Activated CD8-positive, alpha-beta memory T cell treated with anti-CD3 and anti-CD28 coated beads, Interleukin-2, amount 10 ng/mL, durations not matched to agents 7 days and 5 days (primary cell): ENCODE measurements around the gene DGKH. TPM values are rescaled to one million over a fixed set of nuclear protein-coding genes. Genes with fewer than 3 reads are reported as not detected.
A peak's percentile ranks its signal among the peaks of the same experiment; 100 is the strongest.
"Not testable (repeated sequence)": the region's sequence is repeated elsewhere in the genome, so short reads cannot be mapped to it uniquely, and the experiment has no call there.

Experiments used
- ATAC-seq: fragments of 150-1000 bp; cut with Tn5 transposase; one replicate; pipeline ENCODE4 v1.10.0; 2021; ENCODE audit warnings: moderate library complexity
- CTCF ChIA-PET: fragments of 350-600 bp; sonication (Branson Sonifier 250); formaldehyde crosslinking; loops from one replicate; lab custom pipeline; 2021; ENCODE audit warnings: antibody characterized with exemption; lab: Charles Lee
- DNase-seq: peaks from one replicate; pipeline ENCODE4 v3.0.0-alpha.2; 2020
- H3K27ac Mint-ChIP-seq: one replicate; pipeline ENCODE4 v1.8.0; 2021; ENCODE audit warnings: mild to moderate bottlenecking, mixed read lengths
- H3K27me3 Mint-ChIP-seq: one replicate; pipeline ENCODE4 v1.8.0; 2021; ENCODE audit warnings: mixed read lengths
- H3K36me3 Mint-ChIP-seq: one replicate; pipeline ENCODE4 v1.8.0; 2021; ENCODE audit warnings: mild to moderate bottlenecking, mixed read lengths
- H3K4me1 Mint-ChIP-seq: one replicate; pipeline ENCODE4 v1.8.0; 2021; ENCODE audit warnings: mixed read lengths
- H3K4me3 Mint-ChIP-seq: one replicate; pipeline ENCODE4 v1.8.0; 2021; ENCODE audit warnings: mild to moderate bottlenecking, moderate library complexity, mixed read lengths
- H3K9me3 Mint-ChIP-seq: one replicate; pipeline ENCODE4 v1.8.0; 2022; ENCODE audit warnings: low read depth, mixed read lengths
- total RNA-seq, 2 experiments: library from RNA; stranded (reverse); gene quantifications; one replicate each; pipeline ENCODE4 v1.2.3, GENCODE V29; 2021

The DGKH gene
- total RNA-seq, 2 experiments from 2014 or later: 20.0 to 24.7 TPM

DNA sequence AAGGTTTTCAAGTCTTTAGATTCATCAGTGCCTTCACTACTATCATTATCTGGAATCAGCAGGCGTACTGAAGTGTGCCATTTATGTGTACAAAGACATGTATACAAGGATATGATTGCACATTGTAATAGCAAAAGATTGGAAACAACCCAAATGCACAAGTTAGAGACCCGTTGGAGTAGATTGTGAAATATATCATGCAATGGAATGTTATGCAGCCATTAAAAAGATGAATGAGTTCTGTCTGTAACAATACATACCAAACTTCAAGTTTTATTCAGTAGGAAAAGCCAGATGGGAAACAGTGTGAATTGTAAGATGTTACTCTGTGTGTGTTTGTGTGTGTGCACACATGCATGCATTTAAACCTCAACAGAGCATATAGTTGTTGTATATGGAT, 97.9 kb downstream of the DGKH start:
- Mint-ChIP-seq H3K9me3 (peaks cover 2% of the 10 kb centered on the region), H3K36me3 (peaks cover 15% of the 10 kb centered on the region), H3K27ac (no peak overlapping the region), H3K27me3 (no peaks in the 10 kb centered on the region), H3K4me1 (peaks cover 9% of the 10 kb centered on the region), H3K4me3 (no peak overlapping the region)
- CTCF ChIA-PET: no interaction called here
- ATAC-seq: no peak
- DNase-seq: no peak

GRCh38 chr13:42148538-42148937, 100.1 kb downstream of the DGKH start:
- ATAC-seq: no peak
- no peaks in the 10 kb centered on the region for H3K9me3 Mint-ChIP-seq
- H3K36me3 Mint-ChIP-seq: peaks cover 10% of the 10 kb centered on the region
- no peak overlapping the region for H3K27ac Mint-ChIP-seq
- DNase-seq: no peak
- peaks cover 11% of the 10 kb centered on the region for H3K4me1 Mint-ChIP-seq
- H3K4me3 Mint-ChIP-seq: no peak overlapping the region
- no peaks in the 10 kb centered on the region for H3K27me3 Mint-ChIP-seq
- CTCF ChIA-PET: no interaction called here

DNA sequence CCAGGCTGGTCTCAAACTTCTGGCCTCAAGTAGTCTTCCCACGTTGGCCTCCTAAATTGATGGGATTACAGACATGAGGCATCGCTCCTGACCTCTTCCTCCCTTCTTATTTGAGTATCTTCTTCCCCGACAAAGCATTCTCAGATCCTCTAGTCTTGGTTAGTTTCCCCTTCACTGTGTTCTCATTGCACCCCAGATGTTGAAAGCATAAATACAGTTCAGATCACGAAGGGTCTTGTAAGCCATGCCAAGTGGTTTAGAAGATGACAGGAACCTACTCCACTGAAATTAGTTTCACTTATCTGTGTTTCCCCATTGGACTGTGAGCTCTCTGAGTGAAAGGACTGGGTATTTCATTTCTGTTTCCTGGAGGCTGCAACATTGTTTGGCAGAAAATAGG, 100.7 kb downstream of the DGKH start:
- no peak overlapping the region for H3K27ac Mint-ChIP-seq
- no peaks in the 10 kb centered on the region for H3K9me3 Mint-ChIP-seq
- DNase-seq (no peak), ATAC-seq (no peak)
- peaks cover 11% of the 10 kb centered on the region for H3K4me1 Mint-ChIP-seq
- peaks cover 10% of the 10 kb centered on the region for H3K36me3 Mint-ChIP-seq
- H3K27me3 Mint-ChIP-seq: no peaks in the 10 kb centered on the region
- CTCF ChIA-PET: no interaction called here
- no peak overlapping the region for H3K4me3 Mint-ChIP-seq

DNA sequence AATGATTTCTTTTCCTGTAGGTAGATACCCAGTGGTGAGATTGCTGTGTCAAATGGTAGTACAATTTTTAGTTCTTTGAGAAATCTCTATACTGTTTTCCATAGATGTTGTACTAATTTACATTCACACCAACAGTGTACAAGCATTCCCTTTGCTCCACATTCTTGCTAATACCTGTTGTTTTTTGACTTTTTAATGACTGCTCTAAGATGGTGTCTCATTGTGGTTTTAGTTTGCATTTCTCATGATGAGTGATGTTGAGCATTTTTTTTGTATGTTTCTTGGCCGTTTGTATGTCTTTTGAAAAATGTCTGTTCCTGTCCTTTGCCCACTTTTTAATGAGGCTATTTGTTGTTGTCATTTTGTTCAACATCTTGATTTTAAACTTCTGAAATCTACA, 103.3 kb downstream of the DGKH start:
- peaks cover 11% of the 10 kb centered on the region for H3K4me1 Mint-ChIP-seq

DNA sequence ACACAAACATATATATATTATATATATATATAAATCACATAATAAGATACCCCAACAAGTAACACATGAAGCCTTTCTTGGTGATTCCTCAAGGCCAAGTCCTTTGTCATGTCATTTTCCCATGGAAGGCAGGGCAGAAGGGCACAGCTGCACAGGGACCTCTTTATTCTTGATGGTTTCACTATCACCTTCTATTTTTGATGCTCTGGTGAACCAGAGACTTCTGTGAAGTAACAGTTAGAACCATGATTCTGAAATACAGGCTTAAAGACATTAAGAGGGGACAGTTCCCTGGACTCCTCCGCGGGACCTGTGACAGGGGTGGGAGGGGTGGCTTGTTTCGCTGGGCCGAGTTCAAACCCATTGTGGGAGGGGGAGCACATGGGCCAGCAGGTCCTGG, 104.0 kb downstream of the DGKH start:
- DNase-seq: no peak

More for the DNA sequence above, 103.3 kb downstream of the DGKH start:
- no peak overlapping the region for H3K4me3 Mint-ChIP-seq
- DNase-seq: no peak
- H3K27me3 Mint-ChIP-seq: no peaks in the 10 kb centered on the region
- H3K27ac Mint-ChIP-seq: no peak overlapping the region
- no peak for ATAC-seq
- CTCF ChIA-PET: no interaction called here
- no peaks in the 10 kb centered on the region for H3K9me3 Mint-ChIP-seq
- H3K36me3 Mint-ChIP-seq: peaks cover 9% of the 10 kb centered on the region

GRCh38 chr13:42153199-42154113, 105.0 kb downstream of the DGKH start:
- DNase-seq (no peak), ATAC-seq (no peak)
- Mint-ChIP-seq H3K36me3 (peaks cover 8% of the 10 kb centered on the region), H3K4me3 (no peak overlapping the region), H3K27me3 (no peaks in the 10 kb centered on the region), H3K4me1 (peaks cover 7% of the 10 kb centered on the region), H3K27ac (no peak overlapping the region), H3K9me3 (no peaks in the 10 kb centered on the region)
- CTCF ChIA-PET: no interaction called here

More for the DNA sequence above, 104.0 kb downstream of the DGKH start:
- Mint-ChIP-seq H3K27ac (no peak overlapping the region), H3K27me3 (no peaks in the 10 kb centered on the region), H3K9me3 (no peaks in the 10 kb centered on the region), H3K4me3 (no peak overlapping the region), H3K4me1 (peaks cover 11% of the 10 kb centered on the region), H3K36me3 (peaks cover 8% of the 10 kb centered on the region)
- no peak for ATAC-seq
- CTCF ChIA-PET: no interaction called here

DNA sequence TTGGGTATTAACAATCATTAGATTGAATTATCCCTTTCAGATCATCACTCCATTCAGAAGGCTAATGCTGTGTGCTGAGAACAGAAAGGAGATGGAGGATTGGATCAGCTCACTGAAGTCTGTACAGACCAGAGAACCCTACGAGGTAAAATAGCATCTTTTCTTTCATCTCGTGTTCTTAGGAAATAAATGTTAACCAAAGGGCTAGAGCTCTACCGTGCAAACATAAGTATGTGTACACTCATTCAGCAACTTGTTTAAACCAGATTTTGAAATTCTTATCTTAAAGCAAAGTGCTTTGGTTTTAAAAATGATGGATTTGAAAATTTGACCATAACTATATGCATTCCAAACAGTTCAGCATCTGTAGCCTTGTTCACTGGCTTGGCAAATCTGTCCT, 106.8 kb downstream of the DGKH start:
- H3K4me3 Mint-ChIP-seq: no peak overlapping the region
- DNase-seq: no peak

DNA sequence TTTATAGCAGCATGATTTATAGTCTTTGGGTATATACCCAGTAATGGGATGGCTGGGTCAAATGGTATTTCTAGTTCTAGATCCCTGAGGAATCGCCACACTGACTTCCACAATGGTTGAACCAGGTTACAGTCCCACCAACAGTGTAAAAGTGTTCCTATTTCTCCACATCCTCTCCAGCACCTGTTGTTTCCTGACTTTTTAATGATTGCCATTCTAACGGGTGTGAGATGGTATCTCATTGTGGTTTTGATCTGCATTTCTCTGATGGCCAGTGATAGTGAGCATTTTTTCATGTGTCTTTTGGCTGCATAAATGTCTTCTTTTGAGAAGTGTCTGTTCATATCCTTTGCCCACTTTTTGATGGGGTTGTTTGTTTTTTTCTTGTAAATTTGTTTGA, 114.9 kb downstream of the DGKH start:
- CTCF ChIA-PET, H3K27ac Mint-ChIP-seq, ATAC-seq, DNase-seq, H3K27me3 Mint-ChIP-seq, H3K4me3 Mint-ChIP-seq, H3K9me3 Mint-ChIP-seq, H3K4me1 Mint-ChIP-seq: not testable (repeated sequence)
- H3K36me3 Mint-ChIP-seq: peaks cover 32% of the 10 kb centered on the region

More for the DNA sequence above, 106.8 kb downstream of the DGKH start:
- no peak overlapping the region for H3K27ac Mint-ChIP-seq
- H3K27me3 Mint-ChIP-seq: no peaks in the 10 kb centered on the region
- peaks cover 4% of the 10 kb centered on the region for H3K4me1 Mint-ChIP-seq
- ATAC-seq: no peak
- CTCF ChIA-PET: no interaction called here
- H3K9me3 Mint-ChIP-seq: no peaks in the 10 kb centered on the region
- peaks cover 13% of the 10 kb centered on the region for H3K36me3 Mint-ChIP-seq

DNA sequence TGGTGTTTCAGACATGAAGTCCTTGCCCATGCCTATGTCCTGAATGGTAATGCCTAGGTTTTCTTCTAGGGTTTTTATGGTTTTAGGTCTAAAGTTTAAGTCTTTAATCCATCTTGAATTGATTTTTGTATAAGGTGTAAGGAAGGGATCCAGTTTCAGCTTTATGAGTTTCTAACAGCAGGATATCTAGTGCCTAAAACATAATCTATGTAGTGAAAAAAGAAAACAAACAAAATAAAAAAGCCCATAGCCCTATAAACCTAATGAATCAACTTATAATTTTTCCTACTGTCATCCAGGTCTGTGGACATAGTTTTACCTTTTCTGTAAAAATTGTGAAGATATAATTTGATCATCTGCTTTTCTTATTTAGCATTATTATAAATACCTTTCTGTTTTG, 115.5 kb downstream of the DGKH start:
- ATAC-seq, H3K4me1 Mint-ChIP-seq, H3K27me3 Mint-ChIP-seq, DNase-seq, CTCF ChIA-PET, H3K27ac Mint-ChIP-seq, H3K4me3 Mint-ChIP-seq, H3K9me3 Mint-ChIP-seq: not testable (repeated sequence)
- H3K36me3 Mint-ChIP-seq: peaks cover 34% of the 10 kb centered on the region

DNA sequence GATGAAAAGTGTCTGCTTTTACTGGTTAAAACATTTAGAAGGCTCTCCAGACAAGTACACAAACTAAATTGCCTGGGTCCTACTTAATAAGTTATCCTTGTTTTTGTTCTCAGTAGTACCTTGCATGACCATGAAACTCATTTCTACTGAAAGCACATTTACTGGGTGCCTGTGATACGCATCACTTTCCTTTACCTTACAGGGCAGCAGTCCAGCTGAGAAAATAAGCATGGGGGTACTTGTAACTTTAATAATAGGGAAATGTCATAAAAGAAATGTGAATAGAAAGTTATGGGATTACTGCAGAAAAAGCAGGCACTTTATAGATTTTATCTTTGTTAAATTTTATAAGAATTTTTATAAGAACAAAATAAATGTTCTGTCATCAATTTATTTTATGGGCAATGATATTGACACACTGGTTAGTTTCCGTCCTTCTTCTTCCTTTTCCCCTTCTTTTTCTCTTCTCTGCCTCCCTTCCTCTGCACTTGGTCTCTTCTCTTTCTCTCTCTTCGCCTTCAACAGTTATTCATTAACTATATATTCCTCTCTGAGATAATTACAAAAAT, 116.2 kb downstream of the DGKH start:
- Mint-ChIP-seq H3K27ac (no peak overlapping the region), H3K9me3 (no peaks in the 10 kb centered on the region), H3K4me1 (no peaks in the 10 kb centered on the region), H3K36me3 (peaks cover 40% of the 10 kb centered on the region), H3K27me3 (no peaks in the 10 kb centered on the region), H3K4me3 (no peak overlapping the region)
- no peak for DNase-seq
- CTCF ChIA-PET: no interaction called here
- ATAC-seq: no peak

- CTCF ChIA-PET: no interaction called here
These were observed 120.0 kb downstream of the DGKH start for GRCh38 chr13:42168496-42168895.

DNA sequence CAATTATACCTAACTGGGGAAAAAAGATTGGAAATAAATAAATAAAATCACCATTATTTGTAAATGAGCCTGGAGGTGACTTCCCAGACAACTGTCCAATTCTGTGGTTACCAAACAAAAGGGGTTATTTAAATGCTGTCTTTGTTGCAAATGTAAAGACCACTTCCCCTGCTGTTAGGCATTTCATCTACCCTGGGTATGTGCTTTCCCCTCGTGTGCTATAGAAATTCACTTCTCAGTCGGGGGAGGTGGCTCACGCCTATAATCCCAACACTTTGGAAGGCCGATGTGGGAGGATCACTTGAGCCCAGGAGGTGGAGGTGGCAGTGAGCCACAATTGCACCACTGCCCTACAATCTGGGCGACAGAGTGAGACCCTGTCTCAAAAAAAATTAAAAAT, 121.6 kb downstream of the DGKH start:
- Mint-ChIP-seq H3K4me3 (no peak overlapping the region), H3K4me1 (no peaks in the 10 kb centered on the region), H3K9me3 (no peaks in the 10 kb centered on the region), H3K27ac (no peak overlapping the region), H3K36me3 (peaks cover 40% of the 10 kb centered on the region), H3K27me3 (no peaks in the 10 kb centered on the region)
- ATAC-seq: no peak
- DNase-seq: no peak
- CTCF ChIA-PET: no interaction called here

More at GRCh38 chr13:42168496-42168895, 120.0 kb downstream of the DGKH start:
- Mint-ChIP-seq H3K9me3 (no peaks in the 10 kb centered on the region), H3K27ac (no peak overlapping the region), H3K27me3 (no peaks in the 10 kb centered on the region), H3K4me1 (no peaks in the 10 kb centered on the region), H3K4me3 (no peak overlapping the region), H3K36me3 (peaks cover 34% of the 10 kb centered on the region)
- ATAC-seq (no peak), DNase-seq (no peak)

DNA sequence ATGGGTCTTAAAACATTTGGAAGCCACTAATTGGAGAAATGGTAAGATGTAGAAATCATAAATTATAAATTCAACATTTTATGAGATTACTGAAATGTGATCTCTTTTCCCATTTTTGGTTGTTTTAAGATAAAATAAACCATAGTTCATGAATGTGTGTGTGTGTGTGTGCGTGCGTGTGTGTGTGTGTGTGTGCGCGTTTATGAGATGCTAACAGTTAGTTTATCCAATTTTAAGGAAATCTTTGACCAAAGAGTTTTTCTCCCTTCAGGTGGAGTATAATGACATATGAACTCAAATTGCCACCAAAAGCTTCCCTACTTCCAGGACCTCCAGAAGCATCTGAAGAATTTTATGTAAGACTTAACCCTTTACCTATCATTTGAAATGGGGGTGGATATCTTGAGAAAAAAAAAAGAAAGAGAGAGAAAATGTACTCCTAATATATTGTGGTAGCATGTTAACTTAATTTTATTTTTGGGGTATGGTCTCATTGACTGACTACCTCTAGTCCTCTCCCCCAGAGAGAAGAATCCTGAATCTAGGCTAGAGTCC, 125.4 kb downstream of the DGKH start:
- peak overlapping the region; percentile 13 for H3K27ac Mint-ChIP-seq
- H3K9me3 Mint-ChIP-seq: no peaks in the 10 kb centered on the region
- H3K4me1 Mint-ChIP-seq: peaks cover 5% of the 10 kb centered on the region
- DNase-seq (no peak), ATAC-seq (no peak)
- CTCF ChIA-PET: no interaction called here
- no peak overlapping the region for H3K4me3 Mint-ChIP-seq
- H3K27me3 Mint-ChIP-seq: no peaks in the 10 kb centered on the region
- H3K36me3 Mint-ChIP-seq: peaks cover 34% of the 10 kb centered on the region
